Stimulated activated CD4-positive, alpha-beta T cell treated with anti-CD3 and anti-CD28 coated beads, TNF-alpha, amount 100 ng/mL, for 48 hours (primary cell): ENCODE measurements around the gene CCDC136.

Experiments used
- DNase-seq, 3 donors: peaks; one replicate each; pipeline ENCODE4 v3.0.0-alpha.2; 2020; ENCODE audit warnings: low read depth in 3 of 3

The CCDC136 gene

DNA sequence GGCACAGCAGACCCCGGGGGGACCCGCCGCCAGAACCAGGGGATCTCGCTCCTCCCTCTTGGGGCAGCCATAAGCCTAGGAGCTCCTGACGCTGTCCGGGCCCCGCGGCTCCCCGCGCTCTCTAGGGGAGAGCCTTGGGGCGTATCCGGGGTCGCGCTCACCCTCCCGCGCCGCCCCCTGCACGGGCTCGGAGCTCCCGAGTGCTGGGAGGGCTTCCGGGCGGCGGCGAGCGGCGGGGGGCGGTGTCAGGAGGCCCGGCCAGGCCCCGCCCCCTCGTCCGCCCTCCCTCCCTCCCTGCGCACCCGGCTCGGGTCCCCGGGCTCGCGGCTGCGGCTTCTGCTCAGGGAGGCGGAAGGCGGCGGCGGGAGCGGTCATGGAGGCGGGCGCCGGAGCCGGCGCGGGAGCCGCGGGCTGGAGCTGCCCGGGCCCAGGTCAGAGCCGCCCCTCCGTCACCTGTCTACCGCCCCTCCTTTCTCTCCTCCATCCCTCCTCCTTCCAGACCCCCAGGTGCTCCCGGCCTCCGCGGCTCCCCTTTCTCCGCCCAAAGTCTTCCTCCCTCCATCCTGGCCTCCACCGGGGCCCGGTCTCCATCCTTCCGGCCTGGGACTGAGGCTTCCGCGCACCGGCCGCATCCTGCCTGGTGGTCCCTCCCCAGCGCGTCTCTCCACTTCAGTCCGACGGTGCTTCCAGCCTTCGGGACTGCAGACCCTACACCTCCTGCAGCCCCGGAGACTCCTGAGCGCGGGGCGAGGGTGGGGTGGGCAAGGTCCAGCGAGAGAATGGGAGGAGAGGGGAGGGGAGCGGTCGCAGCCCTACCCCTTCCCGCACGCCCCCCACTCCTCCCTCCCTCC, at the start of gene CCDC136:
Gene CCDC136, plus strand, starts transcription at position 848 of the 851 bp plus-strand sequence. CDS start 444 bp downstream, outside the sequence.
- DNase-seq, result peak; percentile 43 to 79 (median 45)

DNA sequence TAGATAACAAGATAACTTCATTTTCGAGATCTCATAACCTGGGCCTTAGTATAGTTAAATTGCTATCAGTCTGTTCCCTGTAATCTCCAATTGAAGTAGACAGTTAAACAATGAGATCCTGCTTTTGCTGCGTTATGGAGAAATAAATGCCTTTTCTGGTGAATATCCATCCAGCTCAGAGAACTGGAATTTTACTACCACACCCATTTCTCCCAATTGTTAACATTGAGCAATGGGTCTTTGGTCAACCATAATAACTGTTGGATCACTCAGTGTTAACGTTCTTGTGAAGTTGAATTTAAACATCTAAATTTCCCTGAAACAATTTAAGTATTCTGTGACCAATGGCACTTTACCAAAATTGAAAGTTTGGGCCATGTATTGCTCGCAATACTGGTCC, 49.6 kb upstream of the CCDC136 start:
- DNase-seq, result no peak

DNA sequence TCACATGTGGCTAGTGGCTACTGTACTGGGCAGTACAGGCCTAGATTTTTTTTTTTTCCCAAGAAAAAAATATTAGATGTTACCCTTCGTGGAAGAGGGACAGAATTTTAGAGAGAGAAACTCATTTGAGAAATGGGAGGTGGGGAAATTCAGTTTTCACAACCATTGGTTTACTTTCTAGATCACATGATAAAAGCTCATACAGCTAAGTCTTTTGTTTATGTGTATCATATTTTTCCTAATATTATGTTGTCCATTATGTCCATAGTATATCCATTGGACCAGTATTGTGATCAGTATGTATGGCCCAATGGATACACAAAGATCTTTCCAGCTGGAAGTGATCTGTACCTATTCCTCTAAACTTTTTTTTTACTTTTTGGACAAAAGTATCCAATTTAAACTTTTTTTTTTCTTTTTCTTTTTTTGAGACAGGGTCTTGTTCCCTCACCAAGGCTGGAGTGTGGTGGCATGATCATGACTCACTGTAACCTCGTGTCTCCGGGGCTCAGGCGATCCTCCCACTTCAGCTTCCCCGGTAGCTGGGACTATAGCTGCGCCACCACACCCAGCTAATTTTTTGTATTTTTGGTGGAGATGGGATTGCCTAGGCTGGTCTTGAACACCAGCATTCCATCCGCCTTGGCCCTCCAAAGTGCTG, 48.5 kb upstream of the CCDC136 start:
- DNase-seq, result no peak

DNA sequence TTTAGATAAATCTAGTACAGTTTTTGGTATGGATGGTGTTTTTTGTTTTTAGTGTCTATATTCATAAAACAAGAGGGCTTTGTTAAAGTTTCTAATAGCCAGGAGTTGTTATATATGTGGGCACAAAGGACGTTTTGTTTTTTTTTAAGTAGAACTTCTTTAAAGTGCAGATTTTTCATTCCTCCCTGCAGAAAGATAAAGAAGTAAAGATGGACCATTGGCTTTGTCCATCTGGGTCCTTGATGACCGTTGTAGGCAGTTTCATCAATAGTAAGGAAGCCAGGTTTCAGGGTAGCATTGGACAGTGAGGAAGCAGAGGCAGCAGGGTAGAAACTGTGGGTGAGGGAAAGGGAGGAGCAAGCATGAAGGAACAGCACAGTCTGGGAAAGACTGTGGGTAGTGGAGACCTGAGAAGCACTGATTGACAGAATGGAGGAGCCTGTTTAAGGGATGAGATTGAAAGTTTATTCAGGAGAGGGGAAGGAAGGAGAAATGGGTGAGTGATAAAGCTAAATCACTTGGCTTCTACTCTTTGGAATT, 47.3 kb upstream of the CCDC136 start:
- no peak for DNase-seq

DNA sequence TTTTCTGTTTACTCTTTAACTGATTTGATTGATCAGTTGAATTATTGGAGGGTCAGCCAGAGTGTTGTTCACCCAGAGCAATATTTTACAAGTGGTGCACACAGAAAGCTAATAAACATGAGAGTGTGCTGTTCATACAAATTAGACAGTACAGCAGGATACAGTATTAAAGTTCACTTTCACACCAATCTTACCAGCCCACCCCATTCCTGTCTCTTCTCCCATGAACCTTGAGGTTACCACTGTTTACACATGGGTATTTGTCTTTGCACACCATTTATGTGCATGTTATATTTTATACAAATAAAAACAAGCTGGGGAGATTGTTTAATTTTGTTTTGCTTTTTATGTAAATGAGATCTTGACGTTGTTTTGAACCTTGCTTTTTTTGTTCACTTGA, 46.1 kb upstream of the CCDC136 start:
- no peak for DNase-seq

DNA sequence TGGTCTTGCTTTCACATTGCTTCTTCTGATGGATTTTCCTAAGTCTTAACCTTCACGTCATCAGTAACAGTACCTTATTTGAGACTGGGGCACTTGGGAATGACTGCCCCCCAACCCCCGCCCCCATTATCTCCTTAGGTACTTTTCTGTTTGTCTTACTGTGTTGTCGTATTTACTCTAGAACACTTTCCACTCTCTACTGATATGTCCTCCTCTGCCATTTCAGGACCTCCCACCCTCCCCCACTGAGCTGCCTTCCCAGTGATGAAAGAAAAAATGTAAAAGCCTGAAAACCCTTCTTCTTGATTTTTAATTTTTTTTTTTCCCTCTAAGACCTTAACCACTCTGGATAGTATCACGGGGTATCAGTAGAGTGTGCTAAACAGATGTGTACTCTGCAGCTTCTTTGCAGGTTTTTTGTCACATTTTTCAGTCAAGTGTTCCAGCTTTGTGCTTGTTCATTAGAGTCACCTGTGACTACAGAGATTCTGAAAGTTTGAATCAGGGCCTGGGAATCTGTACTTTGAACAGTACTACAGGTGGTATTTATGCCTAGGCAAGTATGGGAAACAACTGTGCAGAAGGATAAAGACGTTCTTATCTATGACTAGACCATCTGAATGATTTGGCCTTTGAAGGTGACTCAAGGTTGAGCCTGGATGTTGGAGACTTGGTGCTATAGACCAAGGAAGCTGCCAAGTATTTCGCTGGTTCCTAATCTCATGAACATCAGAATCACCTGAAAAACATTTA, 44.3 kb upstream of the CCDC136 start:
- DNase-seq, result no peak

DNA sequence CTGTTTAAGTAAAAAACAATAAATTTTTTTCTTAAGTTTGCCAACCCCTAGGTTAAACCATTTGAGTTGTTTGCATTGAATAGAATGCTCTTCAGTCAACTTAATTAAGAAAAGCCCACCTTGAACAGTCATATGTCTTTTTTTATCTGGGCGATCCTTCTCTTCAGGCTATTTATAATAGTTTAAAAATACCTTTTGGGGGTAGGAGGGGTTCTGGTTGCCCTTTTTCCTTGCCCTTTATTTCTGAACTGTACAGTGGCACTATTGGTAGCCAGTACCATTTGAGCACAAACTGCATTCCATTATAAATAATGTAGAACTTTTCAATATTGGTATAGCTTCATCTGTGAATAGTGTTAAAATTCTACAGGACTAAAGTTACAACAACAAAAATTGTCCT, 39.5 kb upstream of the CCDC136 start:
- DNase-seq, result no peak

DNA sequence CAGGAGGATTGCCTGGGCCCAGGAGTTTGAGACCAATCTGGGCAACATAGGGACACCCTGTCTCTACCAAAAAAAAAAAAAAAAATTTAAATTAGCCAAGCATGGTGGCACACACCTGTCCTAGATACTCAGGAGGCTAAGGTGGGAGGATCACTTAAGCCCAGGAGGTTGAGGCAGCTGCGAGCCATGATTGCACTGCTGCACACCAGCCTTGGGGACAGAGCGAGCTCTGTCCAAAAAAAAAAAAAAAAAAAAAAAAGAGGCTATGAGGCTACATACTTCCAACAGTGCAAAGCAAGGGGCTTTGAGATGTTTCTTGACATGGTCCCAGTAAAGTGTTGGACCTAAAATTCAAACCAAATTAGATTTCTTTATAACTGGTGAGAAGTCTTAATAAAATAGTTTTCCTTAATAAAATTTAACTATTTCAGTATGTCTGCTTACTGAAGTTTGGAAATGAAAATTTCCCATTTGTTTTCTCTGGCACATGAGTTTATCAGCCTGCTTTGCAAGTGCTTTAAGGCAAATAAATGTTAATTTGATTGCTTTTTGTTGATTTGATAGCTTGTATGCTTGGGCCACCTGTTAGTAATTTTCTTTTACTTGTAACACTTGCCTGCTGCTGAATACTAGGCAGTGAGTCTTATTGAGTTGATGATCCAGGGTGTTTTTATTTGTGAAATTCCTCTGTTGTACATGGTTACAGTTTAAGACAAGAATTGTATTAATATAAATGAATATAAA, 36.5 kb upstream of the CCDC136 start:
- no peak for DNase-seq

DNA sequence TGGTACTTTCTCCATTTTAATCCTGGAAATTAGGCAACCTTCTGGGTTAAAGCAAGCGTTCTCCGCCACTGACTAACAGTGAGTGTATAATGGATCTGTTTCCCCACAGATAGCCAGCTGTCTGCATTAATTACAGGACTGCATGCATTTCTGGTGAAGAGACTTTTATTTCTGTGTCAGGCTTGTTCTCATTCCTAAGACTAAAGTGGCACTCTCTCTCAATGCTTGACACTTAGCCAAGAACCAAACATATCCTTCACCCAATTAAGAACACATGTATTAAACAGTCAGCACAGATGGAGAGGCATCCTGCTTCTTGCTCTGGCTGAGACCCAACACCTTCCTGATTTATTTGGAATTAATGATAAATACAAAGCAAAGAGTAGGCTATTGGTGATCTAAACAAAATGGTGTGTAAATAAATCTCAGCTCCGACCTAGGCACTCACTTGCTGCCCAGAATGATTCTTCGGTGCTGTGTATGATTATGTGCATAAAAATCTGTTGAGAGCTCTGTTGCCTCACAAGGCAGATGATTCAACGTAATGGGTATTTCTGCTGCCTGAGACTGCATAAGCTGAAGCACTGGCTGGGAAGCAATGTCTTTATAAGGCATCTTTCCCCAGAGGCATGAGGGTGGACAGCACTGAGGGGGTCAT, 35.8 kb upstream of the CCDC136 start:
- DNase-seq, result no peak

DNA sequence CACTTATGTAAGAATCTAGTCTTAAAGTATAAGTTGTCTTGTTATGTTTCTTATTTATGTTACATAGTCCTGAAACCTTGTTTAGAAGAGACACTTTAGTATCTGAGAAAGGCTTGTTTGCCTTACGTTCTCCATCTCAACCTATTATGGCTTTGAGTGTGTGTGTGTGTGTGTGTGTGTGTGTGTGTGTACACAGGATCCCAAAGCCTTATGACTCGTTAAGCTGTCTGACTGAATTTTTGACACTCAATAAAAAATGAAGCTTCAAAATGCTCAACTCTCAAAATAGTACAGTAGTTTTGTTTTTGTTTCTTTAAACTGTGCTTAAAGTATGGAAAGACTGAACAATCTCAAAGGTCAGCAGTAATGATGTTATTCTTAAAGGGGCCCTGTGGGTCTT, 34.6 kb upstream of the CCDC136 start:
- no peak for DNase-seq

DNA sequence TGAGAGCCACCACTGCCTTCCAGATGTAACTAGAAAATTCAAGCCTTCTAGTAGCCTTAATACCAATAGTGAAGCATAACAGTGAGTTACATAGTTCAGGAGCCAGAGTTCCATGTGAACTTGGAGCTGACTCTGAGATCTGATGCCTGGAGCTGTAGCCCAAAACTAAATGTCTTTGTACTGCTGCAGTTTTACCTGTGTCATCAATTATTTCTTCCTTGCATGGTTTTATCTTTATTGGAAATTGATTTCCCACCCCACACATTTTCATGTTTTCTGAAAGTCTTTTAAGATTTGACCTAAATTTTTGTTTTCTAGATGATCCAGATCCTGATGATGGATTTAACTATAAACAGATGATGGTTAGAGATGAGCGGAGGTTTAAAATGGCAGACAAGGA, 33.2 kb upstream of the CCDC136 start:
- DNase-seq, result no peak

DNA sequence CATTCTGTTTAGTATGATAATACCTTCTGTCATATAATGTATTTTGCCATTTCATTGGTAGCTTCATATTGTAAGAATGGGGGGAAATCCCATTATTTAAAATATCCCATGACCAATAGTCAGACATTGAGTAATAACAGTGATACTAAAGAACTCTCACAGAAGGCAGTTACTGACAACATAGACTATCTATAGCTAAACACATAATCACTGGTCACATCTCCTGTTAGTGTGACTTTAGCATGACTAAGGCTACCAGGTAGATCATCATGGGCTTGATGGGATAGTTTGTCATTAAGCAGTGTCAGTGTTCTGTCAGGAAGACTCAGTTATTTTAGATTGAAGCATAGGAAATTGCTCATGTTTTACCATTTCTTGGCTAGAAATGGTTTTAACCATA, 32.5 kb upstream of the CCDC136 start:
- DNase-seq, result no peak

DNA sequence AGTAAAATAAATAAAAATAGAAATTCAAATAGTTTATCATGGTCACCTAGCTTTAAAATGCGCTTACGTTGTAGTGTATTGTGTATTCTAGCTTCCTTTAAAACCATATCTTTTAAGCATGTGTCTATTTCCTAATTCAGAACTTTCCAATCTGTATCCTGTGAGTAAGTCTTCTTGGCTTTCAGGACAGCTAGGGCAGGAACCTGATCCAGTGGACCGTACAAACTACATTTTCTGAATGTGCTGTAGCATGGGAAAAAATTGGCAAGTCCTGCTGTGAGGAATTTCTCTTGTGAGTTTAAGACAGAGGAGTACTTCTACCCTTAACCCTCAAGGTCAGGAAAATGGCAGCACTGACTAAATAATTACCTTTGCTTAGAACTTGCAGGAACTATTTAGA, 28.2 kb upstream of the CCDC136 start:
- DNase-seq, result no peak

DNA sequence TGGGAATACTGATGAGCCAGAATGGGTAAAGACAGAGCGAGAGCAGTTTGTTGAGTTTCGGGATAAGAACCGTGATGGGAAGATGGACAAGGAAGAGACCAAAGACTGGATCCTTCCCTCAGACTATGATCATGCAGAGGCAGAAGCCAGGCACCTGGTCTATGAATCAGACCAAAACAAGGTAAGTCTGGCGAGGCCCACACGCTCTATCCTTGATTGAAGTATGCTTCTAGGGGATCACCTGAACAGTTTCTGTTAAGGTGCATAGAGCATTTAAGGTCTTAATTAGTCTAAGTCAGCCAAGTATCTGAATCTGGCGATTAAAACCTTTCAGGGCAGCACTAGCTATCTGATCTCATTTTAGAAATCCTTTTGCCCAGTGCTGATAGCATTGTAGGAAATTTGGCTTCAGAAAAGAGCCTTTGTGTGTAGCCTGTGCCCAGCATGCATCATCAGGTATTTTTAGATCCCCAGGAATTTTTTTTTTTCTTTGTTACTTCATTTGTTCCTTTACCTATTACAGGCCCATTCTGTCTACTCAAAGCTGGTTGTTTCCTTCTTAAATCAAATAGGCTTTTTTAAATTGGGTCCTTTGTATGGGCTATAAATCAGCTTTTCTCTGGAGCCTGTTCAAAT, 24.2 kb upstream of the CCDC136 start:
- no peak for DNase-seq

DNA sequence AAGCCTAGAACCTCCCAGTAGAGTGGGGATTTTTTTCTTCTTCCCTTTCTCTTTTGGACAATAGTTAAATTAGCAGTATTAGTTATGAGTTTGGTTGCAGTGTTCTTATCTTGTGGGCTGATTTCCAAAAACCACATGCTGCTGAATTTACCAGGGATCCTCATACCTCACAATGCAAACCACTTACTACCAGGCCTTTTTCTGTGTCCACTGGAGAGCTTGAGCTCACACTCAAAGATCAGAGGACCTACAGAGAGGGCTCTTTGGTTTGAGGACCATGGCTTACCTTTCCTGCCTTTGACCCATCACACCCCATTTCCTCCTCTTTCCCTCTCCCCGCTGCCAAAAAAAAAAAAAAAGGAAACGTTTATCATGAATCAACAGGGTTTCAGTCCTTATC, 21.5 kb upstream of the CCDC136 start:
- no peak for DNase-seq

DNA sequence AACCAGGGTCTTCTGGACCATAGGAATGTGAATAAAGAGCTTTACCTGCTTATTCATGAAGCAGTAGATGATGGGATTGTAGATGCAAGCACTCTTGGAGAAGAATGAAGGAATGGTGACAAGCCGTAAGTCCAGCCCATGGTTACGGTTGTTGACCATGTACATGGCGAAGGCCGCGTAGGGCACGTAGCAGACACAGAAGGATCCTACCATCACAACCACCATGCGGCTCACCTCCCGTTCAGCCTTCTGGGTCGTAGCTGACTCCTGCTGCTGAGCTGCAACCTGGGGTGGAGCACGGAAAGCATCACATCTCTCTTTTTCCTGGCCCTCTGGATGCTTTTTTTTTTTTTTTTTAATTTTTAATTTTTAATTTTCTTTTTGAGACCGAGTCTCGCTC, 18.2 kb upstream of the CCDC136 start:
- DNase-seq, result no peak

DNA sequence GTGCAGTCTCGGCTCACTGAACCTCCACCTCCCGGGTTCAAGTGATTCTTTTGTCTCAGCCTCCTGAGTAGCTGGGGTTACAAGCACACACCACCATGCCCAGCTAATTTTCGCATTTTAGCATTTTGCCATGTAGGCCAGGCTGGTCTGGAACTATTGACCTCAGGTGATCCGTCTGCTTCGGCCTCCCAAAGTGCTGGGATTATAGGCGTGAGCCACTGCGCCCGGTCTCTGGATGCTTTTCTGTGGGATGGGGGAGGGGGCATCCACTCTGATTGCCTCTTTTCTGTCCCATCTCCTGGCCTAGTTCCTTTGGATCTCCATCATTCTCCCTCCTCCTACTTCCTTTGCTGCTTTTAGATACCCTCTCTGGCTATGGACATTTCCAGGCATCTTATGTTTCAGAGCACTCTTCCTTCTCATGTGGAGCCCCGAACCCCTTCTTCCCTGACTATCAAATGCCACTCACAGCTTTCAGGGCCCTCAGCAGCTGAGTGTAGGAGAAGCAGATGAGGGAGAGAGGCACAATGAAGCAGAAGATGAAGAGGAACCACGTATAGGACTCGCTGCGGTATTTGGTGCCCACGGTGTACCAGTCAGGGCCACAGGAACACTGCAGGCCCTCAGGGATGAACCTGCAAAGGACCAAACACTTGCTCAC, 17.6 kb upstream of the CCDC136 start:
- DNase-seq, result no peak

DNA sequence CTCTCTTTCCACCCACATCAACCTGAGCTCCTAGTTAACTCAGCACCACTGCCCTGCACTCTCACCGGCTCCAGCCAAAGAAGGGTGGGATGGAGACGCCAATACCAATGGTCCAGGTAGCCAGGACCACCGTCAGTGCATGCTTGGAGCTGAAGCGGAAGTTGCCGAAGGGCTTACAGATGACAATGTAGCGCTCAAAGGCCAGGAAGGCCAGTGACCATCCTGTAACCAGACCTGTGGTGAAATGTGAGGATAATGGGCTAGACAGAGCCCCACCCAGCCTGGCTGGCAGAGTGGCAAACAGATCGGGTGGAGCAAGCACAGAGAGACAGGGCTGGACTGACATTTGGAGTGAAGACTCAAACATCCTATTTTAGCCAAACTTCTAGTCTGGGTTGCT, 16.8 kb upstream of the CCDC136 start:
- DNase-seq, result no peak

DNA sequence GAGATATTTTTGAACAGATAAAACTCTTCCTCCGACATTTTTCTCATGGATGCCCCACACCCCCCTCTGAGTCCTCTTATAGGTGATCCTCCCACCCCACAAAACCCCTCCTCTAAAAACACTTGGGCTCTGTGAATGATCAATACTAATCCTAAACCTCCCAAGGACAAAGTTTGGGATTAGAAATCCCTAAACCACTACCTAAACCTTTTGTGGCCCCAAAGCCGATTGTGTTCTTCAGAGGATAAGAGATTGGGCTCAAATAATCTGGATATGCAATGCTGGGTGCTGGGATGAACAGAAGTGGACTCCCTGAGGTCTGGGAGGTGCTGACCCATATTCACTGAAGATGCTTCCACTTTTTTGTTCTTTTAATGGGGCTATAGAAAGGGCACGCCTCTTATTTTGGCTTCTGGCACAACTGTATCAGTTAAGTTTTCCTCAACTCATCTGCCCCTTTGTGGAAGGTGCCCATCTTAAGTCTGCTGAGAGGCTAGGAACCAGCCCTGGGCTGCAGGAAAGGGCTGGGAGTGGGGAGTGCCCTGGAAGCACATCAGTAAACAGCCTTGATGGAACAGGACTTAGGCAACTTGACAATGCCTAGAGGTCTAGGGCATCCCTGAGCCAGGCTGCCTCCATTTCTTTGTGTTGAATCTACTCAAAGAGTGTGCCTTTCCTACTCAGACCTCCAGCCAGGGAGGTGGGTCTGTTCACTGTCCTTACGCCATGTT, 15.9 kb upstream of the CCDC136 start, which contains the start of gene OPN1SW:
Gene OPN1SW, minus strand, starts transcription at position 51 of the 731 bp plus-strand sequence. Its CDS starts 13 bp downstream, at position 38.
- no peak for DNase-seq
